Measurements from ENCODE around the gene RIPPLY3.

The RIPPLY3 gene

GRCh38 chr21:37064841-37065240, 58.3 kb downstream of the RIPPLY3 start:
- no peak for DNase-seq

GRCh38 chr21:37065561-37066177, 59.2 kb downstream of the RIPPLY3 start:
- DNase-seq, result no peak

All from left hindlimb (tissue), 1 donor.